HG03558 (cell line): Measurements from ENCODE around the gene SLC1A1.

Source experiments
- ATAC-seq: cut with Tn5 transposase; IDR thresholded peaks from one replicate; pipeline ENCODE4 v1.9.1; 2021; ENCODE audit warnings: moderate number of reproducible peaks; ENCODE audit not compliant: unreplicated experiment; ENCODE audit errors: extremely low read depth

Gene SLC1A1

DNA sequence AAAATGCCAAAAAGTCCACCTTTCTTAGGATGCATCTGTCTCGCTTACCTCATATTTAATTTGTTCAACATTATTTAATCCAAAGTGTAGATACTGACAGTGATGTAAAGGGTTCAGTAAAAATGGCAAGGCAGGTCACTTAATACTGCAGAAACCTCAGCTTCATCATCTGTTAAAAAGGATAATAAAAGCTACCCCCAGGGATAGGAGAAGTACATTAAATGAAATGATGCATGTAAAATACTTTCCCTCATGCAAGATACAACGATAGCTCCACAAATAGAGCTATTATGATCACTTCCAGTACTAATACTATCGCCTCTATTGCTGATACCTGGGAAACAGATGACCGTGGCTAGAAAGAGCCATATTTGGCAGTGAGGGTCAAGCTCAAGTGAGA lies 82.9 kb downstream of the SLC1A1 start:
- ATAC-seq, result no peak

DNA sequence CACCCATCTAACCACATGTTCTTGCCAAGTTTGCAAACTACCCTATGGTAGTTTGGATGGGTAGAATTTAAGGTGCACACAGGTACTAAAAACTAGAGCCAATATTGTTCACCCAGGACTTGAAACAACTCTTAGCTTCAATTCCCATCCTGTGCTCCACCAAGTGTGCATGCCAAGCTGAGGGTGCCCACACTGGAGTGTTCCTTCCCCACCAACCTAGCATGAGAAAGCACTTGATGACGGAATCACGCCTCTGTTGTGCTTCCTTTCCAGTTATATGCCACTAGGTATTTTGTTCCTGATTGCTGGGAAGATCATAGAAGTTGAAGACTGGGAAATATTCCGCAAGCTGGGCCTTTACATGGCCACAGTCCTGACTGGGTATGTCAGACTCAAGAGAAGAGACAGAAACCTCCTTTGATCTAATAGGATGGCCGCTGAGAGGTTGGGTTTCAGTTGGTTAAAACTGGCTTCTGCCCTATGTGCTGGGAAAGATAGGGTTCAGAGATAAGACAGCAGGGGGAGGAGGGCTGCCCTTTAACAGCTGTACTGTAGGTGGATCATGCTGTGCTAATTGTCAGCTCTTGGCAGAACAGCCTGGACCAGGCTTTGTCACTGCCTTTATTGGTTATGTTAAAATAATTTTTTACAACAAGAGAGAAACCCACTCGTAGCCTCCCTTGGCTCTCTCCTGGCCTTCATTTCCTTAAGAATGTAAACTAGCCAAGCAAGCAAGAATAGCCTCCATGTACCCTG lies 83.5 kb downstream of the SLC1A1 start:
- ATAC-seq, result no peak

DNA sequence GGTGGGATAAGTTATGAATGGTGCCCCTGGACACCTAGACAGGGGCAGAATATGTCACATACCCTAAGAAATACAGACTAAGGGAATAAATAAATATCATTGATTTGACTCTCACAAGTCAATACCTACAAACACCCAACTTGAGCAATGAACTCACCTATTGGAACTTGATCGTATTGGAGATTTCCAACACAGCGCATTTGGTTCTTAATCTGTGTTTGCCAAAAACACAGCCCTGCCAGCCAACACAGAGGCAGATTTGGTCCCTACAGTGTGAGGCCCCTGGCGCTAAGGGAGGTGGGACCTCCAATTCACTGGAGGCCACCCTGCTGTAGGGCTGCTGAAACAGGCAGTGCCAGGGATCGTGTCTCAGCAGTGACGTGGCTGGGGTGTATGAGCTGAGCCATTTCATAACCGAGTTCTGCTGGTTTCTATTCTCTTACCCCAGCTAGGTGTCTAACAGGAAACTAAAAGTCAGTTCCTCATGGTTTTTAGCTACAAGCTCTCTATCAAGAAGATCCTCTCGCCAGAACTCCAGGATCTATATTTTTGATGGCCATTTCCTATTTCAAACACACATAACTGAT lies 84.5 kb downstream of the SLC1A1 start:
- peak; percentile 68 for ATAC-seq

DNA sequence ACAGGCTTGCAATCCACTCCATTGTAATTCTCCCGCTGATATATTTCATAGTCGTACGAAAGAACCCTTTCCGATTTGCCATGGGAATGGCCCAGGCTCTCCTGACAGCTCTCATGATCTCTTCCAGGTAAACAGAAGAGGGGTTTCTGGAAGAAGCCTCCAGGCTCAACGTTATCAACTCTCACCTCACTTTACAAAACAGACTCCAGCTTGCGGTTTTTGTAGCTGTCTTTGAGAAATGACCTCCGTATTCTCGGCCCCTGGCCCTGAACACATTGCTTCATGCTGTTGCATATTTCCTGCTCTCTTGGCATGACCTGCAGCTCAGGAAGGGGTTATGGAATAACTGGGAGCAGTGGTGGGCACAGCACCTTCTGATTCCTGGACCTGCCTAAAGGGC lies 85.7 kb downstream of the SLC1A1 start:
- no peak for ATAC-seq

DNA sequence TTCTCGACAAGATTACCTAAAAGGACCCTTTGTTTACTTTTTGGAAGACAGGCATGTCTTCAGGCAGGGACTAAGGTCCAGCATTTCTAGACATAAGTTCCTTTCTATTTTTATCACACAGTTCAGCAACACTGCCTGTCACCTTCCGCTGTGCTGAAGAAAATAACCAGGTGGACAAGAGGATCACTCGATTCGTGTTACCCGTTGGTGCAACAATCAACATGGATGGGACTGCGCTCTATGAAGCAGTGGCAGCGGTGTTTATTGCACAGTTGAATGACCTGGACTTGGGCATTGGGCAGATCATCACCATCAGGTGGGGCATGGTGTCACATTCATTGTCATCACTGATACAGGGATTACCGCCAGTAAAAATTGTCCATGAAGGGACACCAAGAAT lies 86.2 kb downstream of the SLC1A1 start:
- ATAC-seq, result no peak

DNA sequence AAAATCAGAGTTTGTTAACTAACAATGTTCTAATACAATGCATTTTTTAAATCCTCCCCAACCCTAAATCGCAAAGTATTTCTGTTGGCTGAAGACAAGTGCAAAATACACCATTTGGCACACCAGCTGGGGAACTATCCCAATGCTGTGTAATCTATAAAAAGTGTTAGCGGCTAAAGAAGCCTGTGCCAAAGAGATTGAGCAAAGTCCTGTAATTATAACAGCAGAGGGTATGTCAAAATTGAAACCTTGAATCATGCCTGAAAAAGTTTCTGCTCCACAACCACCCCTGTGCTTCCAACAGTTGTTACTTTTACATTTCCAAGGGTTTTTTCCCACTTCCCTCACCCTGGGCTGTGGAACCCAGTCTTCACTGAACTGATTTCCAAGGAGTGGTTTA lies 88.7 kb downstream of the SLC1A1 start:
- no peak for ATAC-seq

DNA sequence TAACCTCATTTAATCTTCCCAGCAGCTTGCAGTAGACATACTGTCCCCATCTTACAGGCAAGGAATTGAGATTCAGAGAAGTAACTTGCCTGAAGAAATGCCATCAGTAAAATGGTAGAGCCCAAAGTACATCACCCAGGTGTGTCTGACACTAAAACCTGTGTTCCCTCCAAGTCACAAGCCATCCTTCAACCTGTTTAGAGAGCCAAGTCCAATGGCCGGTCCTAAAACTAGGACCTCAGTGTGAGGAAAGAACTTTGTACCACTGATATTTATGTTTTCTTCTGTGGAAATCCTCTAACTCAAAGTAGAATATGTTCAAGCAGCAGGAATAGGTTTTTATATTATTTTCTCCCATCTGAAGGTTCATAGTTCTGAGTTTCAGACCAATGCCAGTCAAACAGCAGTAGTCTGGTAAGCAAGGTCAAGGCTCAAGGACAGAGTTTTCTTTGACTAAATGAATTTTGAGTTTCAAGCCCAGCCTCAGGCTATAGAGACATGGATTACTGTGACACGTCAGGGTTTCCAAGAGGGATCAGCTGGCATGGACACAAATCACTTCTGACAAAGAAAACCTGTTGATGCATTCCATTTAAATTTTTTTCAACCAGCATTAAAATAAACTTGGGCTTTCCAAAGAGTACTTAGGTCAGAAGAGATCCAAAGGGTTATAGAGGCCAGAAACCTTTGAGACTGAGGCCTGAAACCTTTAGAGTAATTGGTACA lies 90.9 kb downstream of the SLC1A1 start:
- no peak for ATAC-seq

DNA sequence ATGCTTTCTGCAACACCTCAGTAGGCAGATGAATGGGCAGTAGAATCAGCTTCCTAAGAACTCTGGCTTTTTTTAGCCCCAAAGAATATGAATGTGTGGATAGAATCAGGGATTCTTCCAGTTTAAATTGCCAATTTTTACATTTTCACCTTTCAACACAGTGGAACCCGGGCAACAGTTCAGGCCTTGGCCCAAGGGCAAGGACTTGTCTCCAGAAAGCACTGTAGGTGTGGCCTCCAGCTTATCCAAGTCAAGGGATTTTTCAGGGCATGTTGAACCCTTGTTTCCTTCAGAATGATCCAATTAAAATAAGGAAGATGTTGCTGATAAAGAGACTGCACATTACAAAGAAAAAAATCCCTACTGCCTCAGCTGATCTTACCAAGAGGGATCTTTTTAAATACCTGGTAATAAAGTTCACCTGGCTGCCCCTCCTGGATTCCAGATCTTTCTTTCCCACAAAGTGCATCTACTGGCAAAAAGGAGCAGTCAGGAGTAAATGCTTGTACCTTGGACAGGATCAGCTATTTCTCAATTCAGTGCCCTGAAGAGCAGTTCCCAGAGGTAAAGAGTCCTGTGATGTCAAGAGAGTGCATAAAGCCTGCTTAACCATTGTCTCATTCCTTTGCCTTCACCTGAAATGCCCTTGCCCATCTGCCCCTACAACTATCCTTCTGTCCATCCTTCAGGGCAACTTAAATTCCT lies 91.7 kb downstream of the SLC1A1 start:
- ATAC-seq, result no peak

DNA sequence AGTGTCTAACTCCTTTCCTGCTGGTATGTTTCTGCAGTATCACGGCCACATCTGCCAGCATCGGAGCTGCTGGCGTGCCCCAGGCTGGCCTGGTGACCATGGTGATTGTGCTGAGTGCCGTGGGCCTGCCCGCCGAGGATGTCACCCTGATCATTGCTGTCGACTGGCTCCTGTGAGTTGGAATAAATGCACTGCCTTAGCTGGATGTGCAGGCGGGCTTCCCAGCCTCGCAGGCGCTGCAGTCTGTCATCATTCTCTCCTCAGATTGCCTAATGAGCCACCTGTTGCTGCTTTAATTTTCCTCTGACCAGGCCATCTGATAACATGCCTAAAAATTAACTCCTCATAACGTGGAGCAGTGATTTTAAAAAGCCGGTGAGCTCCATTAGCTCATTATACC lies 92.7 kb downstream of the SLC1A1 start:
- no peak for ATAC-seq

DNA sequence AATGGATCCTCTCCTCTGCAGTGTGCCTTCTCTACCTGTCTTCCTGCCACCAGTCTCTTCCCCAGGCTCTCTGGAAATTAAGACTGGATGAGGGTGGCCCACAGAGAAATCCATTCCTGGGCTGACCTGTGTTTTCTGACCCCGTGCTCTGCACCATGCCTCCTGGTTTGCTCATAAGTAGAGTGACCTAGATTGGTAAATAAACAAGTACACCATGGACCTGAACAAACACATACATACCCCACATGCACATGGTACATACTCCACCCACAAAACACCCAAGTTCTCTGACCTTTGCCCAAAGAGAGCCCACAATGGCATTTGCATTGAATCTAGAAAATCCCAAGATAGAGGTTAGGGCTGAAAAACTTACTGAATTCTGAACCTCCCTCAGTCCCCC lies 94.4 kb downstream of the SLC1A1 start:
- ATAC-seq, result no peak

DNA sequence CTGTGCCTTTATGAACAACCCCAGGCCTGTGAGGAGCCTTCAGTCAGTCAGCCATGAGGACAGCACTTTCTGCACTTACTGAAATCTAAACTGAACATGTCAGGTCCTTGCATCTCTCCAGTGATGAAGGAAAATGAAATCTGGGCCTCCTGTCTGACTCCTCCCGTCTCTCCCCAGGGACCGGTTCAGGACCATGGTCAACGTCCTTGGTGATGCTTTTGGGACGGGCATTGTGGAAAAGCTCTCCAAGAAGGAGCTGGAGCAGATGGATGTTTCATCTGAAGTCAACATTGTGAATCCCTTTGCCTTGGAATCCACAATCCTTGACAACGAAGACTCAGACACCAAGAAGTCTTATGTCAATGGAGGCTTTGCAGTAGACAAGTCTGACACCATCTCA lies 94.9 kb downstream of the SLC1A1 start:
- ATAC-seq, result no peak

DNA sequence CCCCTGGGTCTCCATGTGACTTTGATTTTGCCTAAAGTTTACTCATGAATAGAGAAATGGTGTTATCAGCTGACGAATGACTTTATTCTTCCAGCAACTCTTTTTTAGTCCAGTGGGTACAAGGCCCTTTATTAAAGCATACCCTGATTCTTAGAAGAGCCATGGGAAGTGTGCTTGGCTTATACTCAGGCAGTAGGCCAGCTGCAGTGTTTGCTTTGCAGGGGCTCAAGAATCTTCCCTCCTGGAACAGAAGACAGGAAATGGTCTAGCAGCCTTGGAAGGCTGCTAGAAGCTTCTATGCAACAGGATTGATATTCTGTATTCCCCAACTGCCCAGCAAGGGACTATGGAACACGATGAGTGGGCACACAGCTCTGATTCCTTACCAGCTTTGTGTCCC lies 98.5 kb downstream of the SLC1A1 start:
- no peak for ATAC-seq

DNA sequence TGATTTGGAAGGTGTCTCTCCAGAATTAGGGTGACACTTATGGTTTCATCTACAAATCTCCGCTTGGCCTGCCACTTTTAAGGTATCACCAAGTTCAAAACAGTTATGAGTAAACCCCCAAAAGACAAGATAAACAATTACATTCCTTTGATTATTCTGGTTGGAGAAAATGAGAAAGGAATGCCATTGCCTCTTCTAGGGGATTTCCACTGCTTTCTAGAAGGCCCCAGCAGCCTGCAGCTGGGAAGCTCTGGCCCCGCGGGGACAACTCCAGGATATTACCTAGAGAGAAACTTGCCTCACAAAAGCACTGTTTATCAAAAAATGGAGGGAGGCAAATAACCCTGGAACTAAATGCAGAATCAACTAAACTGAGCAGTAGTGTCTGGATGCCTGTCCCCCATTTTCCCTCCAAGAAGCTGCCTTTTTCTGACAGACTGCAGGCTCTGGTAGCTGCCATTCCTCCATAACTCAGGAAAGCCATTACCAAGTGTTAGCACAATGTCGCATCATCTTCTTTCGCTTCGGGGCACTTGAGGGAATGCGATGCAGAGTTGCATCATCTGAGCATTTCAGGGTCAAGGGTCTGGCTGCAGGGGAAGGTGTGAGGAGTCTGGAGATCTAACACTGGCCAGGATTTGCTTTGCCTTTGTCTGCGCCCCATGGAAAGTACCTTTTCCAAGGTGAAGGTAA lies 100.3 kb downstream of the SLC1A1 start:
- ATAC-seq, result no peak

DNA sequence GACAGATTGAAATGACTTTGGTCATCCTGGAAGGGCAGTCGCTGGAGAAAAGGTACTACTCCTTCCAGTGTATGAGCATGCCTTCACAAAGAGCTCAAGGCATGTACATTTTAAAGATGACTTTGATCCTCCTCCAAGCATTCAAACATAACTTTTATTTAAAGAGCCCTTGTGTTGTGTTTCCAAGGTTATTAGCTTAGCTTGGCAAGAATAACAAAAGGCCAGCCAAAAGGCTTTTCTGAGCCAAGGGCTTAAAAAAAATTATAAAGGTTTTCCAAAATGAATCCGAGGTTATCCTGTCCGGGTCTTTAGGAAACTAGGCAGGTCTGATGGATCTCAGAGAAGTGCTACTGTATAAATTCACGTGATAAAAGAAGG lies 100.8 kb downstream of the SLC1A1 start:
- ATAC-seq, result no peak

DNA sequence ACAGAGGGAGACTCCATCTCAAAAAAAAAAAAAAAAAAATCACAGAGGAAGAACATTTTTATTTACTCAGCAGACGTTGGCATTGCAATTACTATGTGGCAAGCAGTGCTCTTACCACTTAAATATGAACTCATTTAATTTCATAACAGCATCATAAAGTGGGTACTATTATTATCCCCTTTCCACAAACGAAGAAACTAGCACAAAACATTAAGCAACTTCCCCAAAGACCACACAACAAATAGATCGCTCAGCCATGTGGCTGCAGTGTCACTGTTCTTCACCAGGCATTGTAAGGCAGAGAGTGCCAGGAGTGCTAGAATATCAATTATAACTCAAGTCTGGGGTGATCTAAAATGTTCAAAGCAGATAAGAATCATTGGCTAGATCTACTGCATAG lies 102.0 kb downstream of the SLC1A1 start:
- ATAC-seq, result no peak

DNA sequence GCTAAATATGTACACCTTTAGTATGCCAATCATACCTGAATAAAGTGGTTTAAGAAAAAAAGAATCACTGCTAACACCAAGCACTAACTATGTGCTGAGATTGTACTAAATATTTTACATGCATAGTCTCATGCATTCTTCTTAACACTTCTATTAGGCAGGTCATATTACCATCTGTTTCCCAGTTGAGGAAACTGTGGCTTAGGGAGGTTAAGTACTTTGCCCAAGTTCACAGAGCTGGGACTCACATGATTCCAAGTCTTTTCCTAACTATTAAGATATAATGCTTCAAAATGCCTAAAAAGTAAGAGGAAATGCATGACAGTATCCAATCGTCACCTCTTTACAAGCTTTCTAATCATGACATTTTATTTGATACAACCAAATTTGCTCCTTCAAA lies 102.6 kb downstream of the SLC1A1 start:
- no peak for ATAC-seq

DNA sequence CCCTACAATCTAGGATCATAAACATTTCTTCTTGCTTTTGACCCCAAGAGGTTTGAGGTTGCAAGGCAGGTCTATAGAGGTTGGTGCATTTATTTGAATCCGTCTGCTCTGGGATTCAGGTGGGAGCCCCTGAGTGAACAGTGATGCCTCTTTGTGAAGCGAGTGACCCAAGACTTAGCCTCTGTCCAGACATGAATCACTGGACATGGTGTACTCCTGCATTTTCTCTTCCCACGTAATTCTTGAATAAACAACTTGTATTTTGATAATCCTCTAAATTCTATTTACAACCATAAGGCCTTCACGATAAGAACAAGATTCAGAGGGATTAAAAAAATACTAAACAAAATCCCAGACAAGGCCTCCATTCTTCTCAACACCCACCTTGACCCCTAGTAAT lies 104.3 kb downstream of the SLC1A1 start:
- ATAC-seq, result no peak

DNA sequence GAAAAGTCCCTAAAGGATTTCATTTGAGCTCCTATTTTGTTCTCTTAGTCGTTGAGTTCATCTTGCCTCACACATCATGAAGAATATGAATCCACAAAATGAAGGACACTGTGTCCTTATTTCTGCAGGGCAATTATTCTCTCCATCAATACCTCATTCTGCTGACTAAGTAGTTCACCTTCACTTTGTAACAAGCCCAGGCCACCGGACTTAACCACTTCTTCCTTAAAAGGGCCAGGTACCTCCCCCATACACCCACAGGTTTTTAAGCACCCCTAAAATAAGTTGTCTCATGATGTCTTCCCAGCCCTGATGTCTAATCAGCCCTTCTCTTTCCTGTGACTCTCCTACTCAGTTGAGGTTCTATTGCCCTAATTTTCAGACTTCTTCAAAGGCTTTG lies 104.7 kb downstream of the SLC1A1 start:
- ATAC-seq, result no peak

DNA sequence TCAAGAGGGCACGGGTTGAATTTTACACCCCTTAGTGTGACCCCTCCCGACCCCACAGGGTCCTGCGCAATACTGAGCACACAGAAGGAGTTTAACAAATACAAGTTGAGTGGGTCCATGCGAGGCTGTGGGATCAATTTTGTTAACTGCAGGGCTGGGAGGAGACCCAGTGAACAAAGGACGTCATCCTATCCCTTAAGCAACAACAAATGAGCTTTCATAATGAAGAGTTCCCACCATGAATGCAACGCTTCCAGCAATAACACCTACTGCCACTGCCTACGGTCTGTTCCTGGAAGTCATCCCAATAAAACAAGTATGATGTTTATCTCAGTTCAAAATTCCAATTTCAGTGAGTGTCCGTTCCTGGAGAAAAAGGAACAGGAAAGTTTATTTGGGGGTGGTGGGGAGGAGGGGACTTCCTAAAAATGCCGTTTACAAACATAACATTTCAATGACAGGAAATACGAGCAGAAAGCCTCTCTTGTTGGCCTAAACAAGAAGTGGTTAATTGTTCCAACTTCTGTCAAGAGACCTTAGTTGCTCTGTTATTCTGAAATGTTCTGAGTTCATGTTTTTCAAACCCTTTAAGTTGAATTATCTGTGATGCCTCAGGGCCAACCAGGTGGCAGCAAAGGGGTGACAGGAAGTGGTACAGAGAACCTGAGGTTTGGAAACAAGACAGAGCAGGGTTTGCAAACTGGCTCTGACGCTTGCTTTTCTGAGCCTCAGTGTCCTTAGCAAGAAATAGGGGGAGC lies 106.1 kb downstream of the SLC1A1 start:
- no peak for ATAC-seq

DNA sequence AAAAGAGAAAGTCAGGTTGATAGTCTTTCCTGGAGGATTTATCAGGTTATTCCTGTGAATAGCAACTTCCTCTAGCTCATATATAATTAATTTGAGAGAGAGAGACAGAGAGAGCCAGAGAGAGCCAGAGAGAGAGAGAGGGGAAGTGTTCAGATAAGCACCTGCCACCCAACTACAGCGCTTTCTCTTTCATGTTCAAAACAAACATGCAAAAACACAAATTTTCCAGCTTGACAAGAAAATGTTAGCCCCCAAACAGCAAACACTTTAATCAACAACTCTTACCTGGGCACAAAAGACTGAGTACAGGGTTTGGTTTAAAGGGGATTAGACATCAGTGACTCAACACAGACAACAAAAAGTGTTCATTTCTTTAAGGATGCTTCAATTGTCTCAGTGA lies 110.1 kb downstream of the SLC1A1 start:
- no peak for ATAC-seq
